Activated CD8-positive, alpha-beta T cell treated with anti-CD3 and anti-CD28 coated beads for 36 hours (primary cell): Measurements from ENCODE around the gene JAK1. TPM values are rescaled to one million over a fixed set of nuclear protein-coding genes. Genes with fewer than 3 reads are reported as not detected.

Experiments used
- ATAC-seq: fragments of 200-7000 bp; cut with Tn5 transposase; one replicate; pipeline ENCODE4 v1.10.0; 2021; ENCODE audit warnings: mild to moderate bottlenecking, moderate library complexity
- CTCF ChIA-PET: fragments of 350-600 bp; sonication (Branson Sonifier 250); formaldehyde crosslinking; loops from one replicate; lab custom pipeline; 2021; ENCODE audit warnings: antibody characterized with exemption; lab: Charles Lee
- POLR2A ChIA-PET: fragments of 350-600 bp; sonication (Branson Sonifier 250); formaldehyde crosslinking; loops from one replicate; lab custom pipeline; 2021; ENCODE audit warnings: antibody characterized with exemption; lab: Charles Lee
- DNase-seq: peaks from one replicate; pipeline ENCODE4 v3.0.0-alpha.2; 2020
- H3K27ac Mint-ChIP-seq: one replicate; pipeline ENCODE4 v1.8.0; 2021; ENCODE audit warnings: mild to moderate bottlenecking, mixed read lengths
- H3K27me3 Mint-ChIP-seq: one replicate; pipeline ENCODE4 v1.8.0; 2021; ENCODE audit warnings: mixed read lengths
- H3K36me3 Mint-ChIP-seq: one replicate; pipeline ENCODE4 v1.8.0; 2021; ENCODE audit warnings: low read depth, mixed read lengths
- H3K4me1 Mint-ChIP-seq: one replicate; pipeline ENCODE4 v1.8.0; 2021; ENCODE audit warnings: low read depth, mixed read lengths
- H3K4me3 Mint-ChIP-seq: one replicate; pipeline ENCODE4 v1.8.0; 2021; ENCODE audit warnings: mild to moderate bottlenecking, moderate library complexity, mixed read lengths
- H3K9me3 Mint-ChIP-seq: one replicate; pipeline ENCODE4 v1.8.0; 2021; ENCODE audit warnings: mixed read lengths
- CTCF ChIP-seq: fragments of 200-600 bp; IDR thresholded peaks from one replicate; pipeline ENCODE4 v1.8.0; 2022; ENCODE audit warnings: antibody characterized with exemption, mild to moderate bottlenecking
- intact Hi-C: fragments of 100-400 bp; cut with micrococcal nuclease; formaldehyde crosslinking; loops from one replicate; pipeline ENCODE4 v1.10.0; 2022
- total RNA-seq, 2 experiments: library from RNA; stranded (reverse); gene quantifications; one replicate each; pipeline ENCODE4 v1.2.3, GENCODE V29; 2021

Gene JAK1
- total RNA-seq, 2 experiments from 2014 or later, result 96.3 to 108 TPM

DNA sequence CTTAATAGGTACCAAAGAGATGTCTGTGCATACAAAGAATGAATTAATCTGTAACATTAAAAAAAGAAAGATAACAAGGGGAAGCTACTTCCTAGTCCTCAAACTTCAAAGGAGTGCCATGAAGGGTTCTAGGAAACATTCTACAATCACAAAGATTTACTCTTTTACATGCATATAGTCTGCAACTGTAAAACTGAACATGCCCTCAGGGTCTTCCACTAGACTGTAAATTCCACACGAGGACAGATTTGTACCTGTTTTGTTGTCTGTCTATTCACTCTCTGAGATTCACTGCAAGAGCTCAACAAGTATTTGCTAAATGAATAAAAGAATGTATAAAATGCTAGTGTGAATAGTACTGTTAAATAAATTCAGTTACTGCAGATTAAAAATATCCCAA lies 4.4 kb downstream of the JAK1 start:
- no peak for TF ChIP-seq CTCF
- H3K27ac Mint-ChIP-seq, result peak overlapping the region; percentile 94
- H3K27me3 Mint-ChIP-seq, result no peaks in the 10 kb centered on the region
- intact Hi-C loops, result loop anchor here (5.0 kb wide), 1 partner anchor 85 kb away; no protein-coding TSS in a partner anchor
- ATAC-seq (no peak), DNase-seq (no peak)
- H3K4me3 Mint-ChIP-seq, result peak overlapping the region; percentile 43
- H3K4me1 Mint-ChIP-seq, result peaks cover 66% of the 10 kb centered on the region
- H3K9me3 Mint-ChIP-seq, result no peaks in the 10 kb centered on the region
- ChIA-PET CTCF (interaction anchor here (0.6 to 1.8 kb wide), 7 partner anchors 39 to 113 kb away, joined by 3 to 7 read pairs (median 4); no protein-coding TSS in a partner anchor), POLR2A (interaction anchor here (0.7 to 3.3 kb wide), 11 partner anchors 12 to 104 kb away, joined by 3 to 14 read pairs (median 4); no protein-coding TSS in a partner anchor)
- H3K36me3 Mint-ChIP-seq, result peaks cover 10% of the 10 kb centered on the region

GRCh38 chr1:64960731-64961130 lies 5.6 kb downstream of the JAK1 start:
- H3K4me1 Mint-ChIP-seq, result peaks cover 64% of the 10 kb centered on the region
- peak; percentile 40 for ATAC-seq
- DNase-seq, result no peak
- no peak for TF ChIP-seq CTCF
- H3K9me3 Mint-ChIP-seq, result no peaks in the 10 kb centered on the region
- intact Hi-C loops, result loop anchor here (5.0 kb wide), 1 partner anchor 83 kb away; no protein-coding TSS in a partner anchor
- ChIA-PET CTCF (interaction anchor here (0.7 to 1.9 kb wide), 5 partner anchors 12 to 68 kb away, joined by 3 to 9 read pairs (median 3); no protein-coding TSS in a partner anchor), POLR2A (interaction anchor here (0.7 to 1.2 kb wide), 5 partner anchors 11 to 84 kb away, joined by 3 to 4 read pairs (median 3); no protein-coding TSS in a partner anchor)
- peak overlapping the region; percentile 36 for H3K4me3 Mint-ChIP-seq
- peak overlapping the region; percentile 72 for H3K27ac Mint-ChIP-seq
- peaks cover 10% of the 10 kb centered on the region for H3K36me3 Mint-ChIP-seq
- H3K27me3 Mint-ChIP-seq, result no peaks in the 10 kb centered on the region

- intact Hi-C loops, result loop anchor here (5.0 kb wide), 1 partner anchor 83 kb away; no protein-coding TSS in a partner anchor
- POLR2A ChIA-PET, result interaction anchor here (0.7 to 1.2 kb wide), 6 partner anchors 10 to 95 kb away, joined by 3 to 4 read pairs (median 3); no protein-coding TSS in a partner anchor
- peaks cover 62% of the 10 kb centered on the region for H3K4me1 Mint-ChIP-seq
Observed at GRCh38 chr1:64959986-64960385, 6.4 kb downstream of the JAK1 start.

DNA sequence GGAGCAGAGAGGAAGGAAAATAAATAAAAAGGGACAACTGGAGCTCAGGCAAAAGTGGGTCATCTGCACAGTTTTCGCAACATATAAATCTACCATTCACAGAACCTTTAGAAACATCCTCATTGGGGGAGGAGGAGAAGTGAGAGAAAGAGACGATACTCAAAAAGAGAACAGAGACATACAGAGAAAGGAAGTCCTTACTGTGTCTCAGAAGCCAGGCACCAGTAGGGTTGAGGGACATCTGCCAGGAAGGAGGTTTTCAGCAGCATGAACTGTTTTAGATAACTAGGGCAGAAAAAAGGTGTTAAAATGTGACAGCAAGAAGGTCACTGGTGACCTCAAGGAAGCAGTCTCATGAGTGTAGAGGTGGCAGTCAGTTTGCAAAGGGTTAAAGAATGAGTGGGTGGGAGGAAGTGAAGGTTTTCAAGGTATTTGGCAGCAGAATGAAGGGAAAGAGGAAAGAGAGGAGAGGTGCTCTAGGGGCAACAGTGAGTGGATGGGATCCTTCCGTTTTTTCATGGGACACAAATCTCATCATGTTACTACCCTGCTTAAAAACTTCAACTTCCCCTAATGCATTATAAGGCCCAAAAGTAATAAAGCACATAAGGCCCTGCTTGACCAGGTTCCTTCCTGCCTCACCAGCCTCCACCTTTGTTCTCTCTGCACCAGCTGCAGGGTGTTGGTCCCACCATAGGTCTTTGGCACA lies 9.5 kb downstream of the JAK1 start:
- peaks cover 59% of the 10 kb centered on the region for H3K4me1 Mint-ChIP-seq
- ChIA-PET POLR2A (interaction anchor here (0.6 to 2.0 kb wide), 3 partner anchors 16 to 35 kb away, joined by 3 to 5 read pairs (median 3); no protein-coding TSS in a partner anchor), CTCF (no interaction called here)
- H3K27ac Mint-ChIP-seq, result no peak overlapping the region
- H3K4me3 Mint-ChIP-seq, result no peak overlapping the region
- no peaks in the 10 kb centered on the region for H3K27me3 Mint-ChIP-seq
- H3K9me3 Mint-ChIP-seq, result no peaks in the 10 kb centered on the region
- ATAC-seq, result peak; percentile 83
- peaks cover 5% of the 10 kb centered on the region for H3K36me3 Mint-ChIP-seq
- no peak for TF ChIP-seq CTCF
- DNase-seq, result peak; percentile 78
- intact Hi-C loops, result loop anchor here (2.0 kb wide), 1 partner anchor 34 kb away; no protein-coding TSS in a partner anchor

More at GRCh38 chr1:64959986-64960385, 6.4 kb downstream of the JAK1 start:
- peak overlapping the region; percentile 72 for H3K27ac Mint-ChIP-seq
- no peak for TF ChIP-seq CTCF
- no peaks in the 10 kb centered on the region for H3K9me3 Mint-ChIP-seq
- DNase-seq (peak; percentile 39), ATAC-seq (no peak)
- peaks cover 10% of the 10 kb centered on the region for H3K36me3 Mint-ChIP-seq
- CTCF ChIA-PET, result interaction anchor here (0.7 to 1.9 kb wide), 4 partner anchors 11 to 67 kb away, joined by 3 to 9 read pairs (median 4); no protein-coding TSS in a partner anchor
- H3K4me3 Mint-ChIP-seq, result peak overlapping the region; percentile 36
- H3K27me3 Mint-ChIP-seq, result no peaks in the 10 kb centered on the region
